GM12891 (cell line): ENCODE data around the gene IMMP2L.
"Not testable (repeated sequence)": the region's sequence is repeated elsewhere in the genome, so short reads cannot be mapped to it uniquely, and the experiment has no call there.

ENCODE experiments used
- POLR2A ChIP-seq: IDR thresholded peaks from 2 replicates; pipeline ENCODE4 v1.6.1; 2011; ENCODE audit warnings: low read depth, low read length, control low read depth
- POLR2AphosphoS5 ChIP-seq: IDR thresholded peaks from 2 replicates; pipeline ENCODE4 v1.6.1; 2011; ENCODE audit warnings: low read depth, low read length, control low read depth
- SPI1 ChIP-seq: IDR thresholded peaks from 2 replicates; pipeline ENCODE4 v1.6.1; 2011; ENCODE audit warnings: low read depth, low read length, control low read depth
- TAF1 ChIP-seq: IDR thresholded peaks from 2 replicates; pipeline ENCODE4 v1.6.1; 2011; ENCODE audit warnings: low read depth, low read length, control low read depth

GRCh38 chr7:111465774-111466173 lies 96.5 kb downstream of the IMMP2L start:
- not testable (repeated sequence) for TF ChIP-seq POLR2A, POLR2AphosphoS5, TAF1, SPI1
